Lower leg skin (tissue), 3 donors: ENCODE results near the gene CDKAL1.

Experiments
- POLR2A ChIP-seq, 2 donors: fragments of 450-650 bp; IDR thresholded peaks; one replicate each; pipeline ENCODE4 v1.6.1; 2016 to 2017; ENCODE audit warnings: antibody characterized with exemption in 2 of 2, mild to moderate bottlenecking in 1 of 2, moderate library complexity in 1 of 2
- TF ChIP-seq, protein P1 (sequence below), 3 donors: fragments of 450-650 bp; IDR thresholded peaks; one replicate each; pipeline ENCODE4 v1.5.1; 2016; ENCODE audit warnings: antibody characterized with exemption in 3 of 3, mild to moderate bottlenecking in 3 of 3, moderate library complexity in 2 of 3

DNA sequence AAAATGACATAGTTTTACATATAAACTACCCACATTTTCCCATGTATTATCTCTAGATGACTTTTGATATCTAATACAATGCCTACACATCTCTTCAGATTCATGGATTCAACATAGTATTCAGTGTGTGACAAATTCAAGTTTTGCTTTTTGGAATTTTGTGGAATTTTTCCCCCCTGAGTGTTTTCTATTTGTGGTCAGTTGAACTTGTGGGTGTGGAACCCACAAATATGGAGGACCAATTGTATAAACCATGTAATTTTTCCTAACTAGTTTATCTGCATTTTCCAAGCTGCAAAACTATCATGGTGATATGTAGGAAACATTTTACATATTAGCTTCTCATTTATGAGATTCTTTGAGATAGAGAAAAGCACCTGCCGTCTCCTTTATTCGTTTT lies 685.0 kb downstream of the CDKAL1 start:
- TF ChIP-seq, protein P1, sequence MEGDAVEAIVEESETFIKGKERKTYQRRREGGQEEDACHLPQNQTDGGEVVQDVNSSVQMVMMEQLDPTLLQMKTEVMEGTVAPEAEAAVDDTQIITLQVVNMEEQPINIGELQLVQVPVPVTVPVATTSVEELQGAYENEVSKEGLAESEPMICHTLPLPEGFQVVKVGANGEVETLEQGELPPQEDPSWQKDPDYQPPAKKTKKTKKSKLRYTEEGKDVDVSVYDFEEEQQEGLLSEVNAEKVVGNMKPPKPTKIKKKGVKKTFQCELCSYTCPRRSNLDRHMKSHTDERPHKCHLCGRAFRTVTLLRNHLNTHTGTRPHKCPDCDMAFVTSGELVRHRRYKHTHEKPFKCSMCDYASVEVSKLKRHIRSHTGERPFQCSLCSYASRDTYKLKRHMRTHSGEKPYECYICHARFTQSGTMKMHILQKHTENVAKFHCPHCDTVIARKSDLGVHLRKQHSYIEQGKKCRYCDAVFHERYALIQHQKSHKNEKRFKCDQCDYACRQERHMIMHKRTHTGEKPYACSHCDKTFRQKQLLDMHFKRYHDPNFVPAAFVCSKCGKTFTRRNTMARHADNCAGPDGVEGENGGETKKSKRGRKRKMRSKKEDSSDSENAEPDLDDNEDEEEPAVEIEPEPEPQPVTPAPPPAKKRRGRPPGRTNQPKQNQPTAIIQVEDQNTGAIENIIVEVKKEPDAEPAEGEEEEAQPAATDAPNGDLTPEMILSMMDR (IDR thresholded peaks at IDR 0.05): no peak
- TF ChIP-seq POLR2A (IDR thresholded peaks at IDR 0.05): no peak
